ENCODE measurements around the gene BCL2L14. TPM values are rescaled to one million over a fixed set of nuclear protein-coding genes. Genes with fewer than 3 reads are reported as not detected.

The BCL2L14 gene
- total and polyA plus RNA-seq, 2 of the 4 experiments (the other 2 are of a cell fraction): not detected

- H2BK15ac ChIP-seq (ENCODE audit: low read depth, low read length): no peak overlapping the region
- DNase-seq (no peak), ATAC-seq (ENCODE audit: low read depth) (no peak)
- H3K18ac ChIP-seq (ENCODE audit: low read depth, low read length): no peak overlapping the region
- H3K23ac ChIP-seq (ENCODE audit: low read depth, low read length): no peak overlapping the region
- H3K4me3 ChIP-seq (ENCODE audit: insufficient read depth, low read depth, low read length): no peak overlapping the region
- H3K27me3 ChIP-seq (ENCODE audit: control insufficient read depth, insufficient read depth, low read length): peaks cover 21% of the 10 kb centered on the region
- WGBS, 2 experiments (ENCODE audit: extremely low coverage in 2 of 2, insufficient read length in 1 of 2): 93% methylated on average over 5 of the region's 10 CpGs; no CpG with 5 or more reads in 1 of the 2 experiments
- no peaks in the 10 kb centered on the region for H3K36me3 ChIP-seq (ENCODE audit: control insufficient read depth, insufficient read depth, low read length)
- TF ChIP-seq RCOR1 (IDR thresholded peaks at IDR 0.05; ENCODE audit: insufficient replicate concordance, low read length) (no peak), FOS (IDR thresholded peaks at IDR 0.05; ENCODE audit: low read depth, low read length) (no peak), NFE2L2 (IDR thresholded peaks at IDR 0.05; ENCODE audit: low read depth, low read length) (no peak), RAD21 (IDR thresholded peaks at IDR 0.05; ENCODE audit: low read length) (no peak), CTCF (conservative IDR thresholded peaks at IDR 0.05; ENCODE audit: low read depth, low read length) (no peak), CEBPB (IDR thresholded peaks at IDR 0.05; ENCODE audit: low read depth, low read length) (no peak), SMC3 (IDR thresholded peaks at IDR 0.05; ENCODE audit: low read depth, low read length) (no peak), MAFK (IDR thresholded peaks at IDR 0.05; ENCODE audit: low read depth, low read length) (no peak), MXI1 (IDR thresholded peaks at IDR 0.05; ENCODE audit: borderline replicate concordance, low read depth, low read length) (no peak), CHD1 (IDR thresholded peaks at IDR 0.05; ENCODE audit: low read depth, low read length) (no peak), ELK1 (IDR thresholded peaks at IDR 0.05; ENCODE audit: borderline replicate concordance, low read depth, low read length) (no peak), POLR2A (IDR thresholded peaks at IDR 0.05; ENCODE audit: low read depth, low read length) (no peak), RFX5 (IDR thresholded peaks at IDR 0.05; ENCODE audit: low read depth, low read length) (no peak)
- no peak overlapping the region for H2BK120ac ChIP-seq (ENCODE audit: low read depth, low read length)
- H3K9me1 ChIP-seq (ENCODE audit: insufficient read depth, low read length): no peaks in the 10 kb centered on the region
- H2AK9ac ChIP-seq (replicated peaks; ENCODE audit: low read depth, low read length, poor library complexity): no peak overlapping the region
- no peak overlapping the region for H3K9ac ChIP-seq (ENCODE audit: low read depth, low read length)
- H4K20me1 ChIP-seq (ENCODE audit: insufficient read depth, low read length): no peaks in the 10 kb centered on the region
- peaks cover 2% of the 10 kb centered on the region; the same call in 1 of the 2 replicates for H3K9me3 ChIP-seq (ENCODE audit: control insufficient read depth, insufficient read depth, low read length)
- H4K91ac ChIP-seq (ENCODE audit: insufficient read depth, low read depth, low read length): no peak overlapping the region
- H2BK5ac ChIP-seq (ENCODE audit: low read depth, low read length, poor library complexity, severe bottlenecking): no peak overlapping the region
- no peak overlapping the region for H3K4me2 ChIP-seq (ENCODE audit: low read depth, low read length)
- H3K14ac ChIP-seq (replicated peaks; ENCODE audit: low read depth, low read length): no peak overlapping the region
- H3K56ac ChIP-seq (ENCODE audit: extremely low read depth, insufficient read depth, low read length): no peak overlapping the region
- CTCF ChIA-PET: no interaction called here
- no peak overlapping the region for H2AFZ ChIP-seq (replicated peaks; ENCODE audit: low read length, poor library complexity)
- BruUV-seq (replicated peaks): no TSS peak
- H2AK5ac ChIP-seq (ENCODE audit: low read depth, low read length): no peak overlapping the region
- H3K4me1 ChIP-seq (ENCODE audit: control insufficient read depth, insufficient read depth, low read length): no peaks in the 10 kb centered on the region
- no peak overlapping the region for H4K5ac ChIP-seq (ENCODE audit: low read depth, low read length)
- H3K27ac ChIP-seq (ENCODE audit: insufficient read depth, low read length): no peak overlapping the region
- in situ Hi-C loops (cut with MboI; ENCODE audit: low sequenced_read_pairs) (no loop called here), dilution Hi-C loops (cut with HindIII; ENCODE audit: low sequenced_read_pairs, unreplicated experiment) (loop anchor here (25.0 kb wide), 1 partner anchor 463 kb away; no protein-coding TSS in a partner anchor), intact Hi-C loops (cut with micrococcal nuclease) (no loop called here)
- no peak overlapping the region for H2BK20ac ChIP-seq (ENCODE audit: low read depth, low read length)
- POLR2A ChIA-PET (ENCODE audit: unreplicated experiment): no interaction called here
- no peaks in the 10 kb centered on the region for H3K79me1 ChIP-seq (ENCODE audit: low read depth in 1 of 2, low read length in 2 of 2)
- no peak overlapping the region for H3K4ac ChIP-seq (ENCODE audit: low read depth, low read length)
- H4K8ac ChIP-seq (ENCODE audit: low read depth in 2 of 2, low read length in 2 of 2): no peak overlapping the region
These were observed 45.6 kb upstream of the BCL2L14 start for GRCh38 chr12:12024911-12025682.
